NOMO-1 treated with dmso at 0.1 percent for 144 hours (cell line): ENCODE measurements around the gene MAP1LC3C.

ENCODE experiments used
- DNase-seq: peaks from one replicate; lab custom pipeline; 2025; ENCODE audit not compliant: unreplicated experiment; lab: John Stamatoyannopoulos, UW

The MAP1LC3C gene

GRCh38 chr1:241999026-241999425 lies at the start of gene MAP1LC3C:
Gene MAP1LC3C, minus strand, starts transcription at chr1:241999098. Its CDS starts 90 bp downstream, at chr1:241999008.
- DNase-seq, result no peak

- DNase-seq, result no peak
Measured at GRCh38 chr1:242043165-242043564, 44.3 kb upstream of the MAP1LC3C start.

- DNase-seq, result no peak
Measured at GRCh38 chr1:242034392-242034791, 35.5 kb upstream of the MAP1LC3C start.

GRCh38 chr1:242033447-242033846 lies 34.5 kb upstream of the MAP1LC3C start:
- no peak for DNase-seq

GRCh38 chr1:242030071-242030470 lies 31.2 kb upstream of the MAP1LC3C start:
- no peak for DNase-seq

- no peak for DNase-seq
Measured at GRCh38 chr1:242025681-242026080, 26.8 kb upstream of the MAP1LC3C start.

GRCh38 chr1:242023805-242024204 lies 24.9 kb upstream of the MAP1LC3C start:
- no peak for DNase-seq

GRCh38 chr1:242019018-242019417 lies 20.1 kb upstream of the MAP1LC3C start:
- DNase-seq, result no peak

- no peak for DNase-seq
Measured at GRCh38 chr1:242017580-242018233, 18.8 kb upstream of the MAP1LC3C start.

GRCh38 chr1:242016479-242016878 lies 17.6 kb upstream of the MAP1LC3C start:
- DNase-seq, result no peak

- no peak for DNase-seq
Measured at GRCh38 chr1:242011894-242012660, 13.2 kb upstream of the MAP1LC3C start.

GRCh38 chr1:242008826-242009495 lies 10.1 kb upstream of the MAP1LC3C start:
- DNase-seq, result no peak

GRCh38 chr1:242006976-242007375 lies 8.1 kb upstream of the MAP1LC3C start:
- no peak for DNase-seq

GRCh38 chr1:242005866-242006535 lies 7.1 kb upstream of the MAP1LC3C start:
- no peak for DNase-seq

- no peak for DNase-seq
Measured at GRCh38 chr1:242004751-242005495, 6.0 kb upstream of the MAP1LC3C start.

- no peak for DNase-seq
Measured at GRCh38 chr1:242002510-242002909, 3.6 kb upstream of the MAP1LC3C start.

GRCh38 chr1:242002072-242002471 lies 3.2 kb upstream of the MAP1LC3C start:
- DNase-seq, result no peak

- no peak for DNase-seq
Measured at GRCh38 chr1:242000434-242000833, 1.5 kb upstream of the MAP1LC3C start.

- DNase-seq, result peak; percentile 38
Measured at GRCh38 chr1:241998412-241998921, 431 bp downstream of the MAP1LC3C start.

GRCh38 chr1:241997401-241997998 lies 1.4 kb downstream of the MAP1LC3C start:
- no peak for DNase-seq
